GM23338 (cell line): ENCODE results near the gene USP37.

ENCODE experiments used
- CREB1 ChIP-seq: fragments of 250-450 bp; sonication (Bioruptor Pico); IDR thresholded peaks from 2 replicates; pipeline ENCODE4 v1.5.0; 2020; ENCODE audit warnings: low read depth, mild to moderate bottlenecking, moderate library complexity
- EZH2 ChIP-seq: fragments of 200-600 bp; sonication (generic); IDR thresholded peaks from one replicate; pipeline ENCODE4 v1.8.0; 2017; ENCODE audit warnings: antibody characterized with exemption, mild to moderate bottlenecking, low read depth; ENCODE audit not compliant: unreplicated experiment
- EZH2phosphoT487 ChIP-seq: fragments of 200-600 bp; sonication (generic); IDR thresholded peaks from one replicate; pipeline ENCODE4 v1.8.1; 2018; ENCODE audit warnings: antibody characterized with exemption; ENCODE audit not compliant: unreplicated experiment
- JUNB ChIP-seq: IDR thresholded peaks from one replicate; pipeline ENCODE4 v1.6.1; 2016; ENCODE audit warnings: antibody characterized with exemption; ENCODE audit not compliant: unreplicated experiment
- POLR2AphosphoS5 ChIP-seq: IDR thresholded peaks from 2 replicates; pipeline ENCODE4 v1.6.1; 2016; ENCODE audit warnings: antibody characterized with exemption, low read depth
- ZNF114 ChIP-seq: fragments of 250-450 bp; sonication (Bioruptor Pico); IDR thresholded peaks from 2 replicates; pipeline ENCODE4 v1.5.0; 2020; ENCODE audit warnings: mild to moderate bottlenecking, moderate library complexity
- TF ChIP-seq, protein P1 (sequence below), 2 experiments: fragments of 200-600 bp in 1 of 2; sonication (generic) in 1 of 2; conservative IDR thresholded peaks; 2 replicates each; pipeline versions ENCODE4 v1.5.1 to v1.6.1; 2016 to 2017; ENCODE audit warnings: antibody characterized with exemption in 2 of 2, low read depth in 2 of 2, mild to moderate bottlenecking in 2 of 2, moderate library complexity in 1 of 2
- TF ChIP-seq, protein P2 (sequence below): fragments of 250-450 bp; sonication (Bioruptor Pico); IDR thresholded peaks from 2 replicates; pipeline ENCODE4 v1.5.0; 2020; ENCODE audit warnings: mild to moderate bottlenecking, moderate library complexity
- TF ChIP-seq, protein P3 (sequence below): IDR thresholded peaks from one replicate; pipeline ENCODE4 v1.6.1; 2018; ENCODE audit warnings: antibody characterized with exemption; ENCODE audit not compliant: unreplicated experiment
- TF ChIP-seq, protein P4 (sequence below): IDR thresholded peaks from 2 replicates; pipeline ENCODE4 v1.6.1; 2016; ENCODE audit warnings: antibody characterized with exemption

DNA sequence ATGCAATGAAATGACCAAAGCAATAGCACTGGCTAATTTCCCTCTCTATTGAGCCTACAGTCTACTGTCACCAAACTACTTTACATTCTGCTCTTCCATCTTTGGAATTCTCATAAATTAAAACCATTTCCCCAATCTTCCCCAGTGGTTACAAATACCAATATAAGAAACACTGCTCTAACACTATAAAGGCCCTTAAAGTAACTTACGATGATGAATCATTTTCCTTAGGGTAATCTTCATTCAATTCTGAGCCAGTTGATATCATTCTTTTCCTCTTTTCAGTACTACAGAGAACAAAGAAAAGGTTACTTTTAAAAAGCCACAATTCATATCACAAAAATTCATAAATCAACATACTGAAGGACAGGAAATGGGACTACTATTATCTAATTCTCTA lies 22.1 kb downstream of the USP37 start:
- TF ChIP-seq, protein P1, sequence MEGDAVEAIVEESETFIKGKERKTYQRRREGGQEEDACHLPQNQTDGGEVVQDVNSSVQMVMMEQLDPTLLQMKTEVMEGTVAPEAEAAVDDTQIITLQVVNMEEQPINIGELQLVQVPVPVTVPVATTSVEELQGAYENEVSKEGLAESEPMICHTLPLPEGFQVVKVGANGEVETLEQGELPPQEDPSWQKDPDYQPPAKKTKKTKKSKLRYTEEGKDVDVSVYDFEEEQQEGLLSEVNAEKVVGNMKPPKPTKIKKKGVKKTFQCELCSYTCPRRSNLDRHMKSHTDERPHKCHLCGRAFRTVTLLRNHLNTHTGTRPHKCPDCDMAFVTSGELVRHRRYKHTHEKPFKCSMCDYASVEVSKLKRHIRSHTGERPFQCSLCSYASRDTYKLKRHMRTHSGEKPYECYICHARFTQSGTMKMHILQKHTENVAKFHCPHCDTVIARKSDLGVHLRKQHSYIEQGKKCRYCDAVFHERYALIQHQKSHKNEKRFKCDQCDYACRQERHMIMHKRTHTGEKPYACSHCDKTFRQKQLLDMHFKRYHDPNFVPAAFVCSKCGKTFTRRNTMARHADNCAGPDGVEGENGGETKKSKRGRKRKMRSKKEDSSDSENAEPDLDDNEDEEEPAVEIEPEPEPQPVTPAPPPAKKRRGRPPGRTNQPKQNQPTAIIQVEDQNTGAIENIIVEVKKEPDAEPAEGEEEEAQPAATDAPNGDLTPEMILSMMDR (conservative IDR thresholded peaks at IDR 0.05; ENCODE audit: low read depth in 2 of 2) = no peak
- TF ChIP-seq EZH2 (no peak), POLR2AphosphoS5 (no peak), EZH2phosphoT487 (no peak), ZNF114 (no peak), CREB1 (CRISPR knock-in tag) (no peak), JUNB (no peak)
- TF ChIP-seq, protein P2, sequence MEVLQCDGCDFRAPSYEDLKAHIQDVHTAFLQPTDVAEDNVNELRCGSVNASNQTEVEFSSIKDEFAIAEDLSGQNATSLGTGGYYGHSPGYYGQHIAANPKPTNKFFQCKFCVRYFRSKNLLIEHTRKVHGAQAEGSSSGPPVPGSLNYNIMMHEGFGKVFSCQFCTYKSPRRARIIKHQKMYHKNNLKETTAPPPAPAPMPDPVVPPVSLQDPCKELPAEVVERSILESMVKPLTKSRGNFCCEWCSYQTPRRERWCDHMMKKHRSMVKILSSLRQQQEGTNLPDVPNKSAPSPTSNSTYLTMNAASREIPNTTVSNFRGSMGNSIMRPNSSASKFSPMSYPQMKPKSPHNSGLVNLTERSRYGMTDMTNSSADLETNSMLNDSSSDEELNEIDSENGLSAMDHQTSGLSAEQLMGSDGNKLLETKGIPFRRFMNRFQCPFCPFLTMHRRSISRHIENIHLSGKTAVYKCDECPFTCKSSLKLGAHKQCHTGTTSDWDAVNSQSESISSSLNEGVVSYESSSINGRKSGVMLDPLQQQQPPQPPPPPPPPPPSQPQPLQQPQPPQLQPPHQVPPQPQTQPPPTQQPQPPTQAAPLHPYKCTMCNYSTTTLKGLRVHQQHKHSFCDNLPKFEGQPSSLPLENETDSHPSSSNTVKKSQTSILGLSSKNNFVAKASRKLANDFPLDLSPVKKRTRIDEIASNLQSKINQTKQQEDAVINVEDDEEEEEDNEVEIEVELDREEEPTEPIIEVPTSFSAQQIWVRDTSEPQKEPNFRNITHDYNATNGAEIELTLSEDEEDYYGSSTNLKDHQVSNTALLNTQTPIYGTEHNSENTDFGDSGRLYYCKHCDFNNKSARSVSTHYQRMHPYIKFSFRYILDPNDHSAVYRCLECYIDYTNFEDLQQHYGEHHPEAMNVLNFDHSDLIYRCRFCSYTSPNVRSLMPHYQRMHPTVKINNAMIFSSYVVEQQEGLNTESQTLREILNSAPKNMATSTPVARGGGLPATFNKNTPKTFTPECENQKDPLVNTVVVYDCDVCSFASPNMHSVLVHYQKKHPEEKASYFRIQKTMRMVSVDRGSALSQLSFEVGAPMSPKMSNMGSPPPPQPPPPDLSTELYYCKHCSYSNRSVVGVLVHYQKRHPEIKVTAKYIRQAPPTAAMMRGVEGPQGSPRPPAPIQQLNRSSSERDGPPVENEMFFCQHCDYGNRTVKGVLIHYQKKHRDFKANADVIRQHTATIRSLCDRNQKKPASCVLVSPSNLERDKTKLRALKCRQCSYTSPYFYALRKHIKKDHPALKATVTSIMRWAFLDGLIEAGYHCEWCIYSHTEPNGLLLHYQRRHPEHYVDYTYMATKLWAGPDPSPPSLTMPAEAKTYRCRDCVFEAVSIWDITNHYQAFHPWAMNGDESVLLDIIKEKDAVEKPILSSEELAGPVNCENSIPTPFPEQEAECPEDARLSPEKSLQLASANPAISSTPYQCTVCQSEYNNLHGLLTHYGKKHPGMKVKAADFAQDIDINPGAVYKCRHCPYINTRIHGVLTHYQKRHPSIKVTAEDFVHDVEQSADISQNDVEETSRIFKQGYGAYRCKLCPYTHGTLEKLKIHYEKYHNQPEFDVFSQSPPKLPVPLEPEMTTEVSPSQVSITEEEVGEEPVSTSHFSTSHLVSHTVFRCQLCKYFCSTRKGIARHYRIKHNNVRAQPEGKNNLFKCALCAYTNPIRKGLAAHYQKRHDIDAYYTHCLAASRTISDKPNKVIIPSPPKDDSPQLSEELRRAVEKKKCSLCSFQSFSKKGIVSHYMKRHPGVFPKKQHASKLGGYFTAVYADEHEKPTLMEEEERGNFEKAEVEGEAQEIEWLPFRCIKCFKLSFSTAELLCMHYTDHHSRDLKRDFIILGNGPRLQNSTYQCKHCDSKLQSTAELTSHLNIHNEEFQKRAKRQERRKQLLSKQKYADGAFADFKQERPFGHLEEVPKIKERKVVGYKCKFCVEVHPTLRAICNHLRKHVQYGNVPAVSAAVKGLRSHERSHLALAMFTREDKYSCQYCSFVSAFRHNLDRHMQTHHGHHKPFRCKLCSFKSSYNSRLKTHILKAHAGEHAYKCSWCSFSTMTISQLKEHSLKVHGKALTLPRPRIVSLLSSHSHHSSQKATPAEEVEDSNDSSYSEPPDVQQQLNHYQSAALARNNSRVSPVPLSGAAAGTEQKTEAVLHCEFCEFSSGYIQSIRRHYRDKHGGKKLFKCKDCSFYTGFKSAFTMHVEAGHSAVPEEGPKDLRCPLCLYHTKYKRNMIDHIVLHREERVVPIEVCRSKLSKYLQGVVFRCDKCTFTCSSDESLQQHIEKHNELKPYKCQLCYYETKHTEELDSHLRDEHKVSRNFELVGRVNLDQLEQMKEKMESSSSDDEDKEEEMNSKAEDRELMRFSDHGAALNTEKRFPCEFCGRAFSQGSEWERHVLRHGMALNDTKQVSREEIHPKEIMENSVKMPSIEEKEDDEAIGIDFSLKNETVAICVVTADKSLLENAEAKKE (CRISPR knock-in tag) = no peak
- TF ChIP-seq, protein P3, sequence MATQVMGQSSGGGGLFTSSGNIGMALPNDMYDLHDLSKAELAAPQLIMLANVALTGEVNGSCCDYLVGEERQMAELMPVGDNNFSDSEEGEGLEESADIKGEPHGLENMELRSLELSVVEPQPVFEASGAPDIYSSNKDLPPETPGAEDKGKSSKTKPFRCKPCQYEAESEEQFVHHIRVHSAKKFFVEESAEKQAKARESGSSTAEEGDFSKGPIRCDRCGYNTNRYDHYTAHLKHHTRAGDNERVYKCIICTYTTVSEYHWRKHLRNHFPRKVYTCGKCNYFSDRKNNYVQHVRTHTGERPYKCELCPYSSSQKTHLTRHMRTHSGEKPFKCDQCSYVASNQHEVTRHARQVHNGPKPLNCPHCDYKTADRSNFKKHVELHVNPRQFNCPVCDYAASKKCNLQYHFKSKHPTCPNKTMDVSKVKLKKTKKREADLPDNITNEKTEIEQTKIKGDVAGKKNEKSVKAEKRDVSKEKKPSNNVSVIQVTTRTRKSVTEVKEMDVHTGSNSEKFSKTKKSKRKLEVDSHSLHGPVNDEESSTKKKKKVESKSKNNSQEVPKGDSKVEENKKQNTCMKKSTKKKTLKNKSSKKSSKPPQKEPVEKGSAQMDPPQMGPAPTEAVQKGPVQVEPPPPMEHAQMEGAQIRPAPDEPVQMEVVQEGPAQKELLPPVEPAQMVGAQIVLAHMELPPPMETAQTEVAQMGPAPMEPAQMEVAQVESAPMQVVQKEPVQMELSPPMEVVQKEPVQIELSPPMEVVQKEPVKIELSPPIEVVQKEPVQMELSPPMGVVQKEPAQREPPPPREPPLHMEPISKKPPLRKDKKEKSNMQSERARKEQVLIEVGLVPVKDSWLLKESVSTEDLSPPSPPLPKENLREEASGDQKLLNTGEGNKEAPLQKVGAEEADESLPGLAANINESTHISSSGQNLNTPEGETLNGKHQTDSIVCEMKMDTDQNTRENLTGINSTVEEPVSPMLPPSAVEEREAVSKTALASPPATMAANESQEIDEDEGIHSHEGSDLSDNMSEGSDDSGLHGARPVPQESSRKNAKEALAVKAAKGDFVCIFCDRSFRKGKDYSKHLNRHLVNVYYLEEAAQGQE = no peak
- TF ChIP-seq, protein P4, sequence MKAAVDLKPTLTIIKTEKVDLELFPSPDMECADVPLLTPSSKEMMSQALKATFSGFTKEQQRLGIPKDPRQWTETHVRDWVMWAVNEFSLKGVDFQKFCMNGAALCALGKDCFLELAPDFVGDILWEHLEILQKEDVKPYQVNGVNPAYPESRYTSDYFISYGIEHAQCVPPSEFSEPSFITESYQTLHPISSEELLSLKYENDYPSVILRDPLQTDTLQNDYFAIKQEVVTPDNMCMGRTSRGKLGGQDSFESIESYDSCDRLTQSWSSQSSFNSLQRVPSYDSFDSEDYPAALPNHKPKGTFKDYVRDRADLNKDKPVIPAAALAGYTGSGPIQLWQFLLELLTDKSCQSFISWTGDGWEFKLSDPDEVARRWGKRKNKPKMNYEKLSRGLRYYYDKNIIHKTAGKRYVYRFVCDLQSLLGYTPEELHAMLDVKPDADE = no peak
